GM12864 (cell line): ENCODE results near the gene GYPC.

Experiments
- DNase-seq: peaks from one replicate; pipeline ENCODE4 v3.0.0-alpha.2; 2011; ENCODE audit warnings: low read depth
- H3K4me3 ChIP-seq: 2 replicates; pipeline ENCODE4 v1.5.1; 2011; ENCODE audit warnings: mild to moderate bottlenecking, low read depth, low read length, control low read depth
- CTCF ChIP-seq: IDR thresholded peaks from 2 replicates; pipeline ENCODE4 v1.5.1; 2011; ENCODE audit warnings: low read depth, mild to moderate bottlenecking, moderate library complexity, low read length, control low read depth, inconsistent platforms; ENCODE audit errors: missing control alignments

The GYPC gene

GRCh38 chr2:126719833-126720351, 63.9 kb downstream of the GYPC start:
- no peak for TF ChIP-seq CTCF
- no peak overlapping the region for H3K4me3 ChIP-seq
- no peak for DNase-seq

DNA sequence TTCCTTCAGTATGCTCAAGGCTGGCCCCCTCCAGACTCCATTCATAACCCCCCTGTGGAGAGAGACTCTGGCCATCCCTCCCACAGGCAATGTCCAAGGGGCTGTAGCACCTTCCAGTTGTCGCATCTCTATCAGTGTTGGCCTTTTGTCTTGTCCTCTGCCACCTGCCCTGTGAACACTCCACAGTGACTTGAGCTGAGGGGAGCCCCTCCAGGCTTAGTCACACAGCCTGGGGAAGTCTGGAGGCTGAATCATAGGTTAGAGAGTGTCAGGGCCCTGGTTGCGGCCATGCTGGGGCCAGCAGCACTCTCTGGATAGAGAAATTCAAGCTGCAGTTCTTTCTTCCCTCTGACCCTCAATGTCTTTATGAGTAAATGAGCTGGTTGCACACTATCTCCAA, 64.7 kb downstream of the GYPC start:
- no peak for TF ChIP-seq CTCF
- no peak overlapping the region for H3K4me3 ChIP-seq
- DNase-seq: no peak

- DNase-seq: no peak
- TF ChIP-seq CTCF: no peak
- H3K4me3 ChIP-seq: no peak overlapping the region
Observed at GRCh38 chr2:126722081-126722480, 66.1 kb downstream of the GYPC start.

- no peak for DNase-seq
- no peak for TF ChIP-seq CTCF
- no peak overlapping the region for H3K4me3 ChIP-seq
Observed at GRCh38 chr2:126722546-126722945, 66.6 kb downstream of the GYPC start.

GRCh38 chr2:126723281-126723815, 67.4 kb downstream of the GYPC start:
- H3K4me3 ChIP-seq: no peak overlapping the region
- no peak for DNase-seq
- TF ChIP-seq CTCF: no peak

- no peak for DNase-seq
- no peak overlapping the region for H3K4me3 ChIP-seq
- no peak for TF ChIP-seq CTCF
Observed at GRCh38 chr2:126725580-126725979, 69.6 kb downstream of the GYPC start.

GRCh38 chr2:126729896-126730295, 73.9 kb downstream of the GYPC start:
- no peak for DNase-seq
- no peak for TF ChIP-seq CTCF

More at GRCh38 chr2:126729896-126730295, 73.9 kb downstream of the GYPC start:
- H3K4me3 ChIP-seq: no peak overlapping the region
